ENCODE results near the gene LBHD2.

- TF ChIP-seq FOXA1 (IDR thresholded peaks at IDR 0.05) (no peak), TARDBP (IDR thresholded peaks at IDR 0.05) (no peak), SP1 (IDR thresholded peaks at IDR 0.05) (no peak), CTBP1 (IDR thresholded peaks at IDR 0.05; ENCODE audit: borderline replicate concordance) (no peak)
Observed at GRCh38 chr14:103105580-103106150, 21.7 kb downstream of the LBHD2 start.
